GM12878 (cell line): ENCODE measurements around the gene CAMTA1.

Experiments
- CTCF ChIP-seq, 3 experiments: IDR thresholded peaks in 2 of 3; conservative IDR thresholded peaks in 1 of 3; 2 replicates each; pipeline ENCODE4 v1.5.1; 2011; ENCODE audit warnings: low read depth in 3 of 3, low read length in 3 of 3, mild to moderate bottlenecking in 3 of 3, control low read depth in 2 of 3, moderate library complexity in 2 of 3, inconsistent platforms in 1 of 3, mixed read lengths in 1 of 3; ENCODE audit not compliant: control insufficient read depth in 2 of 3, insufficient read depth in 1 of 3; ENCODE audit errors: extremely low read depth in 1 of 3
- EP300 ChIP-seq, 2 experiments: fragments of 150-350 bp in 1 of 2; IDR thresholded peaks; 2 replicates each; pipeline ENCODE4 v1.6.1; 2011 to 2012; ENCODE audit warnings: low read depth in 2 of 2, low read length in 2 of 2, borderline replicate concordance in 1 of 2, improper control_type of control experiment in 1 of 2, inconsistent platforms in 1 of 2; ENCODE audit not compliant: control insufficient read depth in 1 of 2
- HDAC6 ChIP-seq: fragments of 200-600 bp; sonication (generic); IDR thresholded peaks from one replicate; pipeline ENCODE4 v1.8.0; 2017; ENCODE audit warnings: antibody characterized with exemption; ENCODE audit not compliant: unreplicated experiment
- MEF2A ChIP-seq: IDR thresholded peaks from 2 replicates; pipeline ENCODE4 v1.6.1; 2011; ENCODE audit warnings: low read depth, mild to moderate bottlenecking, low read length, moderate library complexity; ENCODE audit not compliant: insufficient read depth
- POLR2AphosphoS5 ChIP-seq: IDR thresholded peaks from 2 replicates; pipeline ENCODE4 v1.6.1; 2011; ENCODE audit warnings: mild to moderate bottlenecking, low read length, inconsistent platforms
- RFX5 ChIP-seq: IDR thresholded peaks from 2 replicates; pipeline ENCODE4 v1.6.1; 2011; ENCODE audit warnings: low read depth, low read length, improper control_type of control experiment
- YBX1 ChIP-seq: fragments of 450-650 bp; IDR thresholded peaks from 2 replicates; pipeline ENCODE4 v1.6.1; 2016; ENCODE audit warnings: antibody characterized with exemption
- ZNF592 ChIP-seq: fragments of 450-650 bp; IDR thresholded peaks from 2 replicates; pipeline ENCODE4 v1.6.1; 2017; ENCODE audit warnings: mild to moderate bottlenecking, moderate library complexity

- no peak for TF ChIP-seq EP300 (IDR thresholded peaks at IDR 0.05; ENCODE audit: borderline replicate concordance in 1 of 2, control insufficient read depth in 1 of 2, low read depth in 2 of 2, low read length in 2 of 2)
- TF ChIP-seq RFX5, result peak; percentile 60; the same call in 1 of the 2 replicates
- no peak for TF ChIP-seq POLR2AphosphoS5
- no peak for TF ChIP-seq YBX1
- TF ChIP-seq ZNF592, result no peak
- no peak for TF ChIP-seq HDAC6
- TF ChIP-seq MEF2A, result no peak
- no peak for TF ChIP-seq CTCF (IDR thresholded peaks at IDR 0.05 in 2 of 3, conservative IDR thresholded peaks at IDR 0.05 in 1 of 3; ENCODE audit: control insufficient read depth in 2 of 3, extremely low read depth in 1 of 3, insufficient read depth in 1 of 3, low read depth in 3 of 3, low read length in 3 of 3)
Measured at GRCh38 chr1:7704214-7705047, 919.2 kb downstream of the CAMTA1 start.
